IPS DF 6.9 (cell line): ENCODE measurements around the gene TGFA.

Experiments used
- DNase-seq: peaks from one replicate; pipeline ENCODE4 v3.0.0-alpha.2; 2013; ENCODE audit warnings: low read depth, low spot score
- H3K27ac ChIP-seq: one replicate; pipeline ENCODE4 v1.5.1; 2013; ENCODE audit warnings: low read length, control low read depth
- H3K27me3 ChIP-seq: 2 replicates; pipeline ENCODE4 v1.6.1; 2013; ENCODE audit warnings: mild to moderate bottlenecking, low read length; ENCODE audit not compliant: control insufficient read depth, insufficient read depth
- H3K36me3 ChIP-seq: 2 replicates; pipeline ENCODE4 v1.6.1; 2013; ENCODE audit warnings: low read length; ENCODE audit not compliant: control insufficient read depth, insufficient read depth
- H3K4me1 ChIP-seq: 2 replicates; pipeline ENCODE4 v1.6.1; 2013; ENCODE audit warnings: low read length; ENCODE audit not compliant: control insufficient read depth, insufficient read depth
- H3K4me3 ChIP-seq: 2 replicates; pipeline ENCODE4 v1.5.1; 2013; ENCODE audit warnings: mild to moderate bottlenecking, low read length
- H3K9me3 ChIP-seq: 2 replicates; pipeline ENCODE4 v1.6.1; 2013; ENCODE audit warnings: low read length, inconsistent platforms; ENCODE audit not compliant: control insufficient read depth, insufficient read depth
- WGBS: extraction: QIAGEN DNeasy Blood & Tissue Kit; methylation state at CpG from one replicate; pipeline ENCODE4 v1.1.7; 2013; ENCODE audit warnings: mixed read lengths, missing lambda C conversion rate; ENCODE audit not compliant: insufficient read length, insufficient coverage; 5-methylcytosine and 5-hydroxymethylcytosine counted together

TGFA gene

GRCh38 chr2:70536517-70537055 is 17.0 kb downstream of the TGFA start:
- Histone ChIP-seq H3K27ac (no peak overlapping the region), H3K27me3 (no peaks in the 10 kb centered on the region), H3K36me3 (no peaks in the 10 kb centered on the region), H3K9me3 (no peaks in the 10 kb centered on the region), H3K4me1 (no peaks in the 10 kb centered on the region; the same call in 1 of the 2 replicates), H3K4me3 (no peak overlapping the region)
- no CpG with 5 or more reads among the region's 2 CpGs for WGBS
- DNase-seq, result no peak

DNA sequence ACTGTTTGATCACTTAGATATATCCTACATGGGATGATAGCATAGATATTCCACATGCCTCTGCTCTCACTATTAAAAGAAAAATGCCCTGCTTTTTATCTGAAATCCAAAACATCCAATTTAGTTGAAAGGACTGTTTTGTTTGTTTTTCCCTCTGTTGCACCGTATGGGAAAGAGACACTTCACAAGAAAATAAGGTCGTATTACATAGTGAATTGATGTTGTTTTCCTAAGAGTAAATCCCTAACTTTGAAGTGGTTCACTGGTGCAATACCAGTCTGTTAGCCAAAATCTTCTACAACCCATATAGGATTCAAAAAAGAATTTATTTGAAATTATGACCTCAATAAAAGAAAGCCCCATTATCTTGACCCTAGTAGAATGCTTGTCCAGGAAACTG is 18.1 kb downstream of the TGFA start:
- no peak overlapping the region for H3K4me3 ChIP-seq
- WGBS, result no CpG with 5 or more reads among the region's 2 CpGs
- H3K9me3 ChIP-seq, result no peaks in the 10 kb centered on the region
- H3K4me1 ChIP-seq, result no peaks in the 10 kb centered on the region; the same call in 1 of the 2 replicates
- no peaks in the 10 kb centered on the region for H3K27me3 ChIP-seq
- no peak for DNase-seq
- no peaks in the 10 kb centered on the region for H3K36me3 ChIP-seq
- H3K27ac ChIP-seq, result no peak overlapping the region

DNA sequence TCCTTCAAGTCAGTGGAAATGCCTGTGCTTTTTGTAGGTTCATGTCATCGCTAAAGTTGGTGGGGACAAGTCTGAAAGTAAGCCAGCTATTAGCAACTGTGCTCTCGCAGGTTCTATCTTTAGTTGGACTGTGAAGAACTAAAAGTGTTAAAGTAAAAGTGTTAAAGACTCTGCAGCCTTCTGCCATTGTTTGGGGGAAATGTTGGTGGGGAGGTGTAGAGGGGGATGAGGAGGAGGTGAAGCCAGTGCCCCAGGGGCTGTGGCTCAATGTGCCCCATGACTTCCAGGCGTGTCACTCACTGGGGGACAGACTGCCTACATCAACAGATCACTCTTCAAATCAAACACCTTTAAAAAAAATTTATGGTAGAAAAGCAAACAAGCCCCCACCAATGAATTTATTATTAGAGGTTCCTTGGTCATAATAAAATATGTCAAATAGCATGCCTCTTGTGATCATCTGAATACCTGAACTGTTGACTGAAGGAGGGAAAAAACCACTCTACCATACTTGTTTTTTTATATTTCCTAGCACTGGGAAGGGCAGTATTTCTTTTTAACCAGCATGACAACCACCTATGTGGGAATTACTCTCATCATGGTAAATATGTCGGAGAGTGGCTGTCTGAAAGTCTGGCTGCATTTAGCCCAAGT is 19.3 kb downstream of the TGFA start:
- no peaks in the 10 kb centered on the region; the same call in 1 of the 2 replicates for H3K4me1 ChIP-seq
- no peaks in the 10 kb centered on the region for H3K27me3 ChIP-seq
- no CpG with 5 or more reads among the region's 4 CpGs for WGBS
- DNase-seq, result no peak
- H3K9me3 ChIP-seq, result no peaks in the 10 kb centered on the region
- H3K4me3 ChIP-seq, result no peak overlapping the region
- H3K27ac ChIP-seq, result no peak overlapping the region
- no peaks in the 10 kb centered on the region for H3K36me3 ChIP-seq

- no CpG with 5 or more reads among the region's 7 CpGs for WGBS
- no peak for DNase-seq
- Histone ChIP-seq H3K27ac (no peak overlapping the region), H3K27me3 (no peaks in the 10 kb centered on the region), H3K36me3 (no peaks in the 10 kb centered on the region), H3K4me3 (no peak overlapping the region), H3K4me1 (no peaks in the 10 kb centered on the region; the same call in 1 of the 2 replicates), H3K9me3 (no peaks in the 10 kb centered on the region)
These were observed 21.2 kb downstream of the TGFA start for GRCh38 chr2:70532244-70532935.

DNA sequence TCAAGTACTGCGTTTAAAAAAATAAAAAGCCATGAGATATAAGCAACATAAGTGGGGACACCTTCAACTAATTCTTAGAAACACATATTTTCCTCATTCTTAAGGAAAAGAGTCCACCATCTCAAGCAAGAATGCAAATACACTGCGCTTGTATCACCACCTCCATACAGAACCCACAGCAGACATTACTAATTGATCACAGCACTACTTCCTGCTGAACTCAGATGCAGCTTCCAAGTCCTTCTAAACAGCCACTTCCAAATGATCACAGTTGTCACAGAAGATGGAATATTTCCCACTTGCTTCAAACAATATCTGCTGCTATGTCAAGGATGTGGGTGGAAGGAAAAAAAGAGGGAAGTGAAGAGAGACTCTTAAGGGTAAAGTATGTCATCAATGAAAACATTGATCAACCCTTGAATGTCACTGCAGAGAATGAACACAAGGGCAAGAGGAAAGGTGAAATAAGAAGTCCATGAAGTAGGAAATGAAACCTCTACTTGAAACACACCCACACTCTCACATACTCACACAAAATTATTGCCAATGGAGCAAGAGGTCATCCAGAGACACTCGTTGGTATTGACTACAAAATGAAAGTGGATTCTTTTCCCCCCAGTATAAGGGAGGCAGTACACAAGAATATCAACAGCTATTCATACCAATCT is 22.1 kb downstream of the TGFA start:
- WGBS, result no CpG with 5 or more reads among the region's 3 CpGs
- no peak for DNase-seq
- Histone ChIP-seq H3K27ac (no peak overlapping the region), H3K9me3 (no peaks in the 10 kb centered on the region), H3K36me3 (no peaks in the 10 kb centered on the region), H3K4me3 (no peak overlapping the region), H3K4me1 (no peaks in the 10 kb centered on the region; the same call in 1 of the 2 replicates), H3K27me3 (no peaks in the 10 kb centered on the region)

GRCh38 chr2:70529610-70530009 is 24.0 kb downstream of the TGFA start:
- WGBS, result no CpG with 5 or more reads among the region's 2 CpGs
- no peaks in the 10 kb centered on the region for H3K27me3 ChIP-seq
- H3K4me3 ChIP-seq, result no peak overlapping the region
- no peaks in the 10 kb centered on the region for H3K36me3 ChIP-seq
- H3K27ac ChIP-seq, result no peak overlapping the region
- H3K4me1 ChIP-seq, result no peaks in the 10 kb centered on the region; the same call in 1 of the 2 replicates
- no peaks in the 10 kb centered on the region for H3K9me3 ChIP-seq
- no peak for DNase-seq

- Histone ChIP-seq H3K4me3 (no peak overlapping the region), H3K27ac (no peak overlapping the region), H3K4me1 (no peaks in the 10 kb centered on the region; the same call in 1 of the 2 replicates), H3K27me3 (no peaks in the 10 kb centered on the region), H3K9me3 (no peaks in the 10 kb centered on the region), H3K36me3 (no peaks in the 10 kb centered on the region)
- no peak for DNase-seq
- no CpG with 5 or more reads among the region's 3 CpGs for WGBS
These were observed 24.7 kb downstream of the TGFA start for GRCh38 chr2:70528929-70529328.

DNA sequence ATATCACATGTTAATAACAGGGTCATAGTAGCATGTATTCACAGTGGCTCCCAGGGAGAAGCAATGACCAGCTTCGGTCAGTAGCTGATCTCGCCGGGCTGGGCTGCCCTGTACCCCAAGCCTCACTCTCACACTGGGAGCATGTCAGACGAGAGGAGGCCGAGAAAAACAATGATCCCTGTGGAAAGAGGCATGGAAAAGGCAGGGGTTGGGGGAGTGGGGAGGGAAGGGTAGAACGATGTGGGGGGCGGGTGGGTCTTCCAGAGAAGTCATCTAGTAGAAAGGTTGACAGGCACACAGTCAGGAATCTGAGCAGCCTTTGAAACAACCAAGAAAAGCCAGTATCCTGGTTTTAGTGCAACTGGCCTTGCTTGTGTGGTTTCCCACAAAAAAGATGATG is 25.4 kb downstream of the TGFA start:
- Histone ChIP-seq H3K9me3 (no peaks in the 10 kb centered on the region), H3K4me3 (no peak overlapping the region), H3K27me3 (no peaks in the 10 kb centered on the region), H3K4me1 (no peaks in the 10 kb centered on the region; the same call in 1 of the 2 replicates), H3K27ac (no peak overlapping the region), H3K36me3 (no peaks in the 10 kb centered on the region)
- WGBS, result no CpG with 5 or more reads among the region's 7 CpGs
- no peak for DNase-seq

DNA sequence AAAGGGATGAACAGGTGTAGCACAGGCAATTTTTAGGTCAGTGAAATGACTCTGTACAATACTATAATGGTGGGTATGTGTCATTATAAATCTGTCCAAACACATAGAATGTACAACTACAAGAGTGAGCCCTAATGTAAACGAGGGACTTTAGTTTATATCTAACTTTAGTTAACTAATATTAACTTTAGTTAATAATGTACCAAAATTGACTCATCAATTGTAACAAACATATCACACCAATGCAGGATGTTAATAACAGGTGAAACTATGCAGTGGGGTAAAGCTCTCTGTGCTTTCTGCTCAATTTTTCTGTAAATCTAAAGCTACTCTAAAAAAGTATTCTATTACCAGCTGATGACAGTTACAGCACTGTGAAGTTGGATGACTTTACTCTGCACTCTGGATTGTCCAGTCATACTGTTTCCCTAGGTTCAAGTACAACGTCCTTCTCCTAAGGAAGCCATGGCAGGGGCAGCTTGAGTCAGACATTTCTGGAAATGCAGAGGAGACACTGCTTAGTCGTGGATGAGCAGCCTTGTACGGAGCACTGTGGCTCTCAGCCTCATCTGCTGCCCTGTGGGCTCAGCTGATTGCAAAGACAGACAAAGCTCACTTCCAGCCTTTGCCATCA is 26.1 kb downstream of the TGFA start:
- Histone ChIP-seq H3K27ac (no peak overlapping the region), H3K9me3 (no peaks in the 10 kb centered on the region), H3K4me3 (no peak overlapping the region), H3K4me1 (no peaks in the 10 kb centered on the region; the same call in 1 of the 2 replicates), H3K27me3 (no peaks in the 10 kb centered on the region), H3K36me3 (no peaks in the 10 kb centered on the region)
- no peak for DNase-seq
- no CpG with 5 or more reads among the region's 4 CpGs for WGBS

DNA sequence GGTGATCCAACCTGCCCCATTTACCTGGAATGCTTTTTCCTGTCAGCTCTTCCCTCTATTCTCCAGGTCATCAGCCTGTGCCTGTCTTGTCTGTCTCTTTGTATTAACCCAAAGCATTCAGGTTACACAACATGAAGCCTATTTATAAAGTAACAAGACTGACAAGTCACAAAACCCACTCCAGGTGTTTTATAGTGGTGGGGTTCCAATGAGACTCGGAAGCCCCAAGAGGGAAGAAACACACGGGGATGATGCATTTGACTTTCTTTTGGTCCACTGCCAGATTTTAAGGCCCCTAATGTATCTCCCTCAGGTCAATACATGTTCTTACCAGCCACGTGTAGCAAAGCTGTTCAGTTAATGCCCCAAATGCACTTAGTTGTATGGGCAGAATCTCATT is 27.5 kb downstream of the TGFA start:
- no peaks in the 10 kb centered on the region for H3K9me3 ChIP-seq
- H3K36me3 ChIP-seq, result no peaks in the 10 kb centered on the region
- no peak for DNase-seq
- no CpG with 5 or more reads among the region's 3 CpGs for WGBS
- no peaks in the 10 kb centered on the region for H3K27me3 ChIP-seq
- H3K4me1 ChIP-seq, result no peaks in the 10 kb centered on the region
- H3K27ac ChIP-seq, result no peak overlapping the region
- H3K4me3 ChIP-seq, result no peak overlapping the region
